CD14-positive monocyte (primary cell): Measurements from ENCODE around the gene LAMA3. TPM values are rescaled to one million over a fixed set of nuclear protein-coding genes. Genes with fewer than 3 reads are reported as not detected.

ENCODE experiments used
- DNase-seq, 3 donors: peaks; one replicate each; pipeline ENCODE4 v3.0.0-alpha.2; 2011 to 2022
- H2AFZ ChIP-seq: 2 replicates; pipeline ENCODE4 v1.6.0; 2012; ENCODE audit warnings: mild to moderate bottlenecking, low read depth, low read length, inconsistent platforms; ENCODE audit not compliant: insufficient read depth, poor library complexity, severe bottlenecking
- H3K27ac ChIP-seq, 2 donors: 1 replicate in 1 of 2; 2 replicates in 1 of 2; pipeline ENCODE4 v1.5.1; 2012 to 2013; ENCODE audit warnings: low read length in 2 of 2, control low read depth in 1 of 2, inconsistent platforms in 1 of 2, low read depth in 1 of 2, mild to moderate bottlenecking in 1 of 2
- H3K27me3 ChIP-seq, 2 donors: one replicate each; pipeline versions ENCODE4 v1.6.0 to v1.6.1; 2011 to 2013; ENCODE audit warnings: low read length in 2 of 2; ENCODE audit not compliant: control insufficient read depth in 2 of 2, insufficient read depth in 2 of 2
- H3K36me3 ChIP-seq, 2 donors: replicated peaks in 1 of 2; 1 replicate in 1 of 2; 2 replicates in 1 of 2; pipeline versions ENCODE4 v1.5.1 to v1.6.1; 2012 to 2013; ENCODE audit warnings: low read length in 2 of 2, control low read depth in 1 of 2, inconsistent platforms in 1 of 2, mild to moderate bottlenecking in 1 of 2; ENCODE audit not compliant: insufficient read depth in 2 of 2, control insufficient read depth in 1 of 2
- H3K4me1 ChIP-seq, 2 donors: 1 replicate in 1 of 2; 2 replicates in 1 of 2; pipeline versions ENCODE4 v1.5.1 to v1.6.1; 2012 to 2013; ENCODE audit warnings: low read length in 2 of 2, control low read depth in 1 of 2, inconsistent platforms in 1 of 2, mild to moderate bottlenecking in 1 of 2, moderate library complexity in 1 of 2; ENCODE audit not compliant: insufficient read depth in 2 of 2, control insufficient read depth in 1 of 2
- H3K4me2 ChIP-seq: replicated peaks from 2 replicates; pipeline ENCODE3; 2012; ENCODE audit warnings: low read length, moderate library complexity, mild to moderate bottlenecking; ENCODE audit not compliant: poor library complexity, severe bottlenecking; ENCODE audit errors: extremely low read depth
- H3K4me3 ChIP-seq, 3 experiments: fragments of 200-600 bp in 1 of 3; sonication (generic) in 1 of 3; replicated peaks in 1 of 3; 1 replicate in 2 of 3; 2 replicates in 1 of 3; pipeline ENCODE4 v1.5.1; 2011 to 2013; ENCODE audit warnings: low read length in 3 of 3, mild to moderate bottlenecking in 3 of 3, control low read depth in 2 of 3, low read depth in 2 of 3, inconsistent platforms in 1 of 3, moderate library complexity in 1 of 3
- H3K79me2 ChIP-seq: 2 replicates; pipeline ENCODE4 v1.6.0; 2012; ENCODE audit warnings: mild to moderate bottlenecking, control low read depth, inconsistent platforms, low read length, moderate library complexity; ENCODE audit not compliant: insufficient read depth
- H3K9ac ChIP-seq: 2 replicates; pipeline ENCODE4 v1.6.0; 2017; ENCODE audit warnings: low read length, mild to moderate bottlenecking; ENCODE audit not compliant: insufficient read depth, poor library complexity, severe bottlenecking
- H3K9me3 ChIP-seq, 2 donors: replicated peaks in 1 of 2; 1 replicate in 1 of 2; 2 replicates in 1 of 2; pipeline versions ENCODE4 v1.5.1 to v1.6.1; 2012 to 2013; ENCODE audit warnings: low read length in 2 of 2, control low read depth in 1 of 2; ENCODE audit not compliant: control insufficient read depth in 1 of 2, insufficient read depth in 1 of 2
- H4K20me1 ChIP-seq: 2 replicates; pipeline ENCODE4 v1.6.0; 2012; ENCODE audit warnings: mild to moderate bottlenecking, low read length, control low read depth, moderate library complexity; ENCODE audit not compliant: insufficient read depth
- H3K27ac Mint-ChIP-seq, 7 donors: one replicate each; pipeline ENCODE4 v1.8.0; 2020; ENCODE audit warnings: mild to moderate bottlenecking in 7 of 7, mixed read lengths in 7 of 7, moderate library complexity in 6 of 7, inconsistent platforms in 2 of 7
- H3K27me3 Mint-ChIP-seq, 3 donors: one replicate each; pipeline ENCODE4 v1.8.0; 2021 to 2022; ENCODE audit warnings: low read depth in 3 of 3, mild to moderate bottlenecking in 3 of 3, mixed read lengths in 3 of 3, moderate library complexity in 3 of 3, inconsistent platforms in 1 of 3
- H3K36me3 Mint-ChIP-seq, 2 donors: one replicate each; pipeline ENCODE4 v1.8.0; 2020; ENCODE audit warnings: mixed read lengths in 2 of 2, inconsistent platforms in 1 of 2, mild to moderate bottlenecking in 1 of 2
- H3K4me1 Mint-ChIP-seq: one replicate; pipeline ENCODE4 v1.8.0; 2020; ENCODE audit warnings: mild to moderate bottlenecking, mixed read lengths
- H3K4me3 Mint-ChIP-seq, 2 donors: one replicate each; pipeline ENCODE4 v1.8.0; 2020; ENCODE audit warnings: mild to moderate bottlenecking in 2 of 2, mixed read lengths in 2 of 2, moderate library complexity in 1 of 2
- H3K9me3 Mint-ChIP-seq, 7 donors: one replicate each; pipeline ENCODE4 v1.8.0; 2020 to 2022; ENCODE audit warnings: mixed read lengths in 7 of 7, mild to moderate bottlenecking in 6 of 7, moderate library complexity in 6 of 7, inconsistent platforms in 2 of 7
- WGBS: methylation state at CpG from one replicate; pipeline ENCODE4 v1.1.5; 2013; ENCODE audit warnings: missing lambda C conversion rate; ENCODE audit not compliant: insufficient coverage; 5-methylcytosine and 5-hydroxymethylcytosine counted together
- intact Hi-C, 2 donors: fragments of 100-400 bp; cut with micrococcal nuclease; formaldehyde crosslinking; loops; one replicate each; pipeline versions ENCODE4 v1.15.0 to v1.15.1; 2023
- polyA plus RNA-seq, 3 donors: library from polyadenylated mRNA; depleted of rRNA in 1 of 3; unstranded in 2 of 3; stranded (reverse) in 1 of 3; fragments of 300-500 nt in 2 of 3; fragments of >200 nt in 1 of 3; fragmentation: Illumina TruSeq in 2 of 3; gene quantifications; 1 replicate in 2 of 3; 2 replicates in 1 of 3; pipeline ENCODE4 v1.2.3, GENCODE V29; 2012 to 2021
- TF ChIP-seq, protein P1 (sequence below): fragments of 200-600 bp; IDR thresholded peaks from one replicate; pipeline ENCODE4 v1.8.0; 2022; ENCODE audit warnings: antibody characterized with exemption, mild to moderate bottlenecking

The LAMA3 gene
- polyA plus RNA-seq, 3 donors: not detected

DNA sequence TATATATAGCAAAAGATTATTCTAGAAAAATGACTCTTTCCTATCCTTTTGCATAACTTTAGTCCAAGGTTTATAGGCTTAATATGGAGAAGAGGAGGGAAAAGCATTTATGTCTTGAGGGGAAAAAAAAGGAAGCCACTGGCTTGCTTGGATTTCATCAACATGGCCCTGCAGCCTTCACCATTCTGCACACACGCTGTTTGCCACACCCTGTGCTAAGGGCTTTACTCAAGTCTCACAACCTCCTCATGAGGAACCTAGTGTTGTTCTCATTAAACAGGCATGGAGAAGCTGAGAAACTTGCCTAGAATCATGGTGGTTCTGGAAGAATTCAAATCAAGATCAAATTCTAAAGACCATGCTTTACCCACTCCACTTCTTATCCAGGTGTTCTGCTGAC, 208.0 kb downstream of the LAMA3 start:
- no peak for DNase-seq
- Mint-ChIP-seq H3K4me3 (no peak overlapping the region), H3K9me3 (peaks cover 0 to 3% (median 0%) of the 10 kb centered on the region in 7 donors), H3K27me3 (peaks cover 0 to 6% (median 5%) of the 10 kb centered on the region in 3 donors), H3K27ac (no peak overlapping the region), H3K36me3 (no peaks in the 10 kb centered on the region), H3K4me1 (peaks cover 11% of the 10 kb centered on the region)
- H3K9me3 ChIP-seq: no peaks in the 10 kb centered on the region
- H3K4me1 ChIP-seq: peaks cover 0 to 4% of the 10 kb centered on the region in 2 donors
- H3K9ac ChIP-seq: no peak overlapping the region
- TF ChIP-seq, protein P1, sequence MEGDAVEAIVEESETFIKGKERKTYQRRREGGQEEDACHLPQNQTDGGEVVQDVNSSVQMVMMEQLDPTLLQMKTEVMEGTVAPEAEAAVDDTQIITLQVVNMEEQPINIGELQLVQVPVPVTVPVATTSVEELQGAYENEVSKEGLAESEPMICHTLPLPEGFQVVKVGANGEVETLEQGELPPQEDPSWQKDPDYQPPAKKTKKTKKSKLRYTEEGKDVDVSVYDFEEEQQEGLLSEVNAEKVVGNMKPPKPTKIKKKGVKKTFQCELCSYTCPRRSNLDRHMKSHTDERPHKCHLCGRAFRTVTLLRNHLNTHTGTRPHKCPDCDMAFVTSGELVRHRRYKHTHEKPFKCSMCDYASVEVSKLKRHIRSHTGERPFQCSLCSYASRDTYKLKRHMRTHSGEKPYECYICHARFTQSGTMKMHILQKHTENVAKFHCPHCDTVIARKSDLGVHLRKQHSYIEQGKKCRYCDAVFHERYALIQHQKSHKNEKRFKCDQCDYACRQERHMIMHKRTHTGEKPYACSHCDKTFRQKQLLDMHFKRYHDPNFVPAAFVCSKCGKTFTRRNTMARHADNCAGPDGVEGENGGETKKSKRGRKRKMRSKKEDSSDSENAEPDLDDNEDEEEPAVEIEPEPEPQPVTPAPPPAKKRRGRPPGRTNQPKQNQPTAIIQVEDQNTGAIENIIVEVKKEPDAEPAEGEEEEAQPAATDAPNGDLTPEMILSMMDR: no peak
- no peak overlapping the region for H3K4me3 ChIP-seq
- no CpG with 5 or more reads among the region's 1 CpG for WGBS
- H2AFZ ChIP-seq: no peak overlapping the region
- intact Hi-C loops: no loop called here
- H3K27ac ChIP-seq: no peak overlapping the region
- no peaks in the 10 kb centered on the region for H3K27me3 ChIP-seq
- no peak overlapping the region for H3K4me2 ChIP-seq
- H4K20me1 ChIP-seq: no peaks in the 10 kb centered on the region
- no peaks in the 10 kb centered on the region for H3K36me3 ChIP-seq
- no peaks in the 10 kb centered on the region for H3K79me2 ChIP-seq

DNA sequence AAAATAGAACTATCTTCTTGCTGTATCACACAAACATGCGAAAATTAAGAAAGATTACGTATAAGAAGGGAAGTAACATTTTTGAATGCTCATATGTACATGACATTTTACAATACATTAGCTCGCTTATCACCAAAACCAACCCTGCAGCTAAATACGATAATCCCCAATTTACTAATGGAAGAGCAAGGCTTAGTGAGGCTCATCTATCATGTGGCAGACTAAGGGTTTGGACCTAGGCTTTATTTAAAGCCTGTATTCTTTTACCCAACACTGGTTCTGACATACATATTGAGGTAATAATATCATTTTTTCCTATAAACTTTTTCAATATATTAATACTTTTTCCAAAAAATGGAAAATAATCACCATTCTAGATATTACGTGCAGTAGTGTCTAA, 208.5 kb downstream of the LAMA3 start:
- WGBS: no CpG with 5 or more reads among the region's 5 CpGs
- peaks cover 0 to 3% (median 0%) of the 10 kb centered on the region in 7 donors for H3K9me3 Mint-ChIP-seq
- DNase-seq: no peak
- Histone ChIP-seq H3K79me2 (no peaks in the 10 kb centered on the region), H3K4me2 (no peak overlapping the region), H3K9ac (no peak overlapping the region), H2AFZ (no peak overlapping the region), H3K9me3 (no peaks in the 10 kb centered on the region), H3K27me3 (no peaks in the 10 kb centered on the region), H3K4me3 (no peak overlapping the region), H3K36me3 (no peaks in the 10 kb centered on the region), H3K27ac (no peak overlapping the region), H4K20me1 (no peaks in the 10 kb centered on the region), H3K4me1 (peaks cover 0 to 4% of the 10 kb centered on the region in 2 donors)
- H3K27me3 Mint-ChIP-seq: peaks cover 0 to 6% (median 5%) of the 10 kb centered on the region in 3 donors
- intact Hi-C loops: no loop called here
- H3K27ac Mint-ChIP-seq: no peak overlapping the region
- peaks cover 11% of the 10 kb centered on the region for H3K4me1 Mint-ChIP-seq
- TF ChIP-seq, protein P1: no peak
- no peak overlapping the region for H3K4me3 Mint-ChIP-seq
- no peaks in the 10 kb centered on the region for H3K36me3 Mint-ChIP-seq
